HG02885 (cell line): ENCODE measurements around the gene CCDC85A.

Experiments
- ATAC-seq: cut with Tn5 transposase; IDR thresholded peaks from one replicate; pipeline ENCODE4 v1.9.1; 2021; ENCODE audit warnings: mild to moderate bottlenecking; ENCODE audit not compliant: unreplicated experiment, poor library complexity

The CCDC85A gene

GRCh38 chr2:56291711-56292110 lies 107.9 kb downstream of the CCDC85A start:
- no peak for ATAC-seq

- ATAC-seq: no peak
Observed at GRCh38 chr2:56292951-56293350, 109.2 kb downstream of the CCDC85A start.

GRCh38 chr2:56295666-56296065 lies 111.9 kb downstream of the CCDC85A start:
- ATAC-seq: no peak

GRCh38 chr2:56297671-56298070 lies 113.9 kb downstream of the CCDC85A start:
- ATAC-seq: no peak

- ATAC-seq: no peak
Observed at GRCh38 chr2:56299171-56299691, 115.4 kb downstream of the CCDC85A start.

- no peak for ATAC-seq
Observed at GRCh38 chr2:56309626-56310170, 125.9 kb downstream of the CCDC85A start.

- ATAC-seq: no peak
Observed at GRCh38 chr2:56313500-56313921, 129.7 kb downstream of the CCDC85A start.

GRCh38 chr2:56314371-56314770 lies 130.6 kb downstream of the CCDC85A start:
- ATAC-seq: no peak

- no peak for ATAC-seq
Observed at GRCh38 chr2:56314796-56315195, 131.0 kb downstream of the CCDC85A start.

GRCh38 chr2:56315376-56315775 lies 131.6 kb downstream of the CCDC85A start:
- no peak for ATAC-seq

GRCh38 chr2:56316011-56316410 lies 132.2 kb downstream of the CCDC85A start:
- ATAC-seq: no peak

GRCh38 chr2:56318147-56318546 lies 134.4 kb downstream of the CCDC85A start:
- no peak for ATAC-seq

GRCh38 chr2:56325661-56326345 lies 142.0 kb downstream of the CCDC85A start:
- no peak for ATAC-seq

GRCh38 chr2:56326346-56326741 lies 142.6 kb downstream of the CCDC85A start:
- ATAC-seq: no peak

- ATAC-seq: no peak
Observed at GRCh38 chr2:56331810-56332209, 148.0 kb downstream of the CCDC85A start.

GRCh38 chr2:56333812-56334485 lies 150.2 kb downstream of the CCDC85A start:
- ATAC-seq: no peak

- ATAC-seq: no peak
Observed at GRCh38 chr2:56334622-56335021, 150.8 kb downstream of the CCDC85A start.

GRCh38 chr2:56335101-56335500 lies 151.3 kb downstream of the CCDC85A start:
- ATAC-seq: no peak

GRCh38 chr2:56337342-56337741 lies 153.6 kb downstream of the CCDC85A start:
- no peak for ATAC-seq

- no peak for ATAC-seq
Observed at GRCh38 chr2:56338232-56338631, 154.4 kb downstream of the CCDC85A start.

GRCh38 chr2:56344771-56345170 lies 161.0 kb downstream of the CCDC85A start:
- no peak for ATAC-seq
